Activated CD8-positive, alpha-beta memory T cell treated with anti-CD3 and anti-CD28 coated beads, Interleukin-2, amount 50 U/mL, for 1 hour (primary cell): ENCODE data around the gene GTF2E1.
"Not testable (repeated sequence)": the region's sequence is repeated elsewhere in the genome, so short reads cannot be mapped to it uniquely, and the experiment has no call there.

Experiments used
- DNase-seq: peaks from one replicate; pipeline ENCODE4 v3.0.0-alpha.2; 2020; ENCODE audit errors: extremely low read depth

GTF2E1 gene

GRCh38 chr3:120742198-120742848, at the start of gene GTF2E1, which contains the start of gene RABL3:
GTF2E1 (plus strand) TSS chr3:120742744; CDS start chr3:120750553, 7,809 bp downstream.
RABL3 (minus strand) TSS chr3:120742516; CDS start chr3:120742507, 9 bp downstream.
- peak; percentile 91 for DNase-seq

DNA sequence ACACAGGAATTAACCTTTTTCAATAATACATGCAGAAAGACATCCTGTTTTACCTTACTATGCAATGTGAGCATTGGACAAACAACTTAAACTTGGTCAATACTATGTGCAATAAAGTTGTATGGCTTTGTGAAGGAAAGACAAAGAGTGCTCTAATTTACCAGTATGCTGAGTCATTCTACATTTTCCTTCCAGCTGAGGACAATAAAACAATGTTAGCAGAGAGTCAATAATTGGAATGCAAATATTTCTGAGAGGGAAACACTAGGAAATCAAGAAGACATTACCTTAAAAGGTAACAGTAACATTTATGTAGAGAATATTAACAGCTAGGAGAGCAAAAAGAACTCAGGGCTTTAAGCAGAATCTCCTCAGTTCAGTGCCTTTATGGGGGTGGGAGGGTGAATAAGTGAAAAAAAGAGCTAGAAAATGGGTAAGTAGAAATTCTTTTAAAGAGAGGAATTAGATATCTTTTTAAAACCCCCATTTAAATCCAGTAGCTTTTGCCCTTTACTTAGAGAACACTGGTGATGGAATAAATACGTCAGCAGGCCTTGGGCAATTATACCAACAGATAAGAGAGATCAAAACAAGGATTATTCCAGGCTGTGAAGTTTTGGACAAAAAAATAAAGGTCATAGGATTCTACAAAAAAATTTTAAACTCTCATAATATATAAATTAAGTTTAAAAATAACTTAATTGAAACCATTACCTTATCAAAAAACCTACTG, 48.9 kb upstream of the GTF2E1 start:
- DNase-seq = no peak

DNA sequence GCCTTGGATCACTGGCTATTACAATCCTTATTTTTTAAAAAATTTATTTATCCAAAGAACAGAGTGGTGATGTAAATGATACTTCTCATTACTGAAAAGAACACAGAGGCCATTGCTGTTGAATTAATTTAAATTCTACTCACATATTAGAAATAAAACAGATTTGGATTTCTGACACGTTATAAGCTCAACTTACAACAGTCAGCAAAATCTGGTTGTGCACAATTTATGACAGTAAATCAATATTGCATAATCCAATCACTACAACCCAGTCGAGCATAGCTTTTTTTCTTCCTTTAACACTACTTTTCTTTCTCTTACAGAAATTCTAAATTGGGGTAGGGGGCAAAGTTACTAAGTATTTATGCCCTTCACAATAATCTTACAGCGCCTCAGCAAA, 43.2 kb upstream of the GTF2E1 start:
- no peak for DNase-seq

GRCh38 chr3:120705884-120706582, 36.5 kb upstream of the GTF2E1 start:
- no peak for DNase-seq

- DNase-seq = no peak
Measured at GRCh38 chr3:120706950-120707349, 35.6 kb upstream of the GTF2E1 start.

- DNase-seq = no peak
Measured at GRCh38 chr3:120708408-120708807, 34.1 kb upstream of the GTF2E1 start.

GRCh38 chr3:120710369-120710768, 32.2 kb upstream of the GTF2E1 start:
- no peak for DNase-seq

GRCh38 chr3:120713262-120713661, 29.3 kb upstream of the GTF2E1 start:
- no peak for DNase-seq

- peak; percentile 45 for DNase-seq
Measured at GRCh38 chr3:120719167-120719834, 23.2 kb upstream of the GTF2E1 start.

DNA sequence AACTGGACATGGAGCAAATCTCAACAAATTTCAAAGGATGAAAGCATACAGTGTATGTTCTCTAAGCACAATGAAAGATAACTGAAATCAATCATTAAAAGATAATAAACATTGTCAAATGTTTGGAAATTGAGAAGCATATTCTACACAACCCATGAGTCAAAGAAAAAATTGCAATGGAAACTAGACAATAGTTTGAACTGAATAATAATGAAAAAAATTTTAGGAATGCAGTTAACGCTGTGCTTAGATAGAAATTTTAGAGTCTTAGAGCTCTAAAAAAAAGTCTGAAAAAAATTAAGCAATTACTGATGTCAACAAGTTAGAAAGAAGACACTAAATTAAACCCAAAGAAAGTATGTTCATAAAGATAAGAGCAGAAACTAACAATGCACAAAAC, 15.8 kb upstream of the GTF2E1 start:
- DNase-seq = no peak

- DNase-seq = no peak
Measured at GRCh38 chr3:120730576-120731542, 11.7 kb upstream of the GTF2E1 start.

- not testable (repeated sequence) for DNase-seq
Measured at GRCh38 chr3:120738006-120738405, 4.5 kb upstream of the GTF2E1 start.

GRCh38 chr3:120741320-120741719, 1.2 kb upstream of the GTF2E1 start:
- DNase-seq = no peak

- DNase-seq = no peak
Measured at GRCh38 chr3:120741837-120742197, 727 bp upstream of the GTF2E1 start.

DNA sequence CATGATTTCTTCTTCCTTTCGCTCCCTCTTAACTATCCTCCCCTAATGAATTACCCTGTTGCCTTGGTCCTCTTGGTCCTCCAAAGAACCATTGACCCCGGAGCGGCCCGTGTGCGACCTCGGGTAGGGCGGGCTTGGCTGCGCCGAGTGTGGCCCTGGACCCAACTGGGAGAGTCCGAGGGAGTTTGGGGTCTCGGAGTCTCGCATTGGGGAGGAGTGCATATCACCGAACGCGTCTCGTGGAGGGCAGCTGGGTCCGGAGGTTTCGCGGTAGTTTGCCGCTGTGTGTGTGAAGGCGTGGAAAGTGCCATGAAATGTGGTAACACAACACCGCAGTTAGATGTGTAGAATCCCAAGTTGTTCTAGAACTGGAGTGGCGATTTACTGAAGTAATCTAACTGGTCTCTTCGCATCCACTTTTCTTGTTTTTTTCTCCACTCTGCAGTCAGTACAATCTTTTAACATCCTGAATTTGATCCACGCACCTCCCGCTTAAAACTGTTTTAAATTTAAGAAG, 363 bp downstream of the GTF2E1 start:
- no peak for DNase-seq

DNA sequence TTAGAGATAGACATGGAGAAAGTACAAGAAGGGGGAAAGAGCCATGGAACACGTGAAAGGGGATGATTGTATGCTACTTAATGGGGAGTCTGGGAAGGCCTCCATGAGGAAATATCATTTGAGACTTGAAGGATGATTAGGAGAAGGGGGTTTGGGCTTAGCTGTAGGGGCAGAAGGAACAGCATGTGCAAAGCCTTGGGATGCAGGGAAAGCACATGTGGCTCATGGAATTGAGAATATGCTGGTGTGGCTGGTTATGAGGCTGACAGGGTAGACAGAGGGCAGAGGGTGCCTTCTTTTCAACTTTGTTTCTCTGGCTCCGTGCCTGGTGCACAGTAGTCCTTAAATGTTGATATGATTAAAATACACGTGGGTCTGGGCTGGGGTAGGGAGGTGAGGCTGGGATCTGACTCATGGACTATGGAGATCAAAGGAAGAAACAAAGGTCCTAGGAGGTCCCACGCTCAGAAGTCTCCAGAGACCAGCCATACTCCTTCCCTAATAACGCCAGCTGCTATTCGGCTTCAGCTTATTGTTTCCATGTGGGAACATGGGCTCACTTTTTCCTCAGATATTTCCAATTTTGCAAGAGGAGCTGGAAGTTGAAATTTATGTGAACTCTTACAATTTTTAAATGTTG, 1.1 kb downstream of the GTF2E1 start:
- no peak for DNase-seq

DNA sequence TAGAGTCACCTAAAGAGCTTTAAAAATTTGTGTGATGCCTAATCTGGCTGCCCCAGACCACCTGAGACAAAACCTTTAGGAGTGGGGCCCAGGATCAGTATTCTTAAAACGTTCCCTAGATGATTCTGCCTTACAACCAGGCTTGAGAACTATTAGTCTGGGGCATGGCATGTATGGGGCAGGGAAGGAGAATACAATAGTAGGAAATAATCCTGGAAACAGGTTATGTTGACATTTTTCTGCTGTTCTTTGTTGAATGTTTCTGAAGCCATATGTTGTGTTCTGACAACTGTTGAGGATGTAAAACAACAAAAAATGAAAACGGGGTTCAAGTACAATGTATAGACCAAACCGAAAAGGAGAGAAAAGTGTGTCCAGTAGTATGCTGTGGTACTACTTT, 2.9 kb downstream of the GTF2E1 start:
- DNase-seq = no peak

DNA sequence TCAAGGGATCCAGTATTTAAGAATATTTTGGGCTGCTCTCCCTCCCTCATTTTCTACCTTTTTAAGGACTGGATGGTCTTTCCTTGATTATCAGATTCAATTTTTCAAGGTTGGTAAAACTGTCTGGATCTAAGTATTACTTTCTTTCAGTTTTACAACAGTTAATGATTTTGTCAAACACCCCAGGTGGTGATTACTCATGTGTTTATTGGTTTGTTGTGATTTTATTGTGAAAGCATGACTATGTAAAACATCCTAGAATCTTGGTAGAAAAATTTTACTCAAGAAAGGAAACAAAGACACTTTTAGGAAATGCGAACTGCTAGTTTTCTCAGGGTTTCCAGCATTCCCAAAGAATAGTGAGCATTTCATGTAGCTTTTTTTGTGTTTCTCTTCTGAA, 7.3 kb downstream of the GTF2E1 start:
- DNase-seq = no peak

DNA sequence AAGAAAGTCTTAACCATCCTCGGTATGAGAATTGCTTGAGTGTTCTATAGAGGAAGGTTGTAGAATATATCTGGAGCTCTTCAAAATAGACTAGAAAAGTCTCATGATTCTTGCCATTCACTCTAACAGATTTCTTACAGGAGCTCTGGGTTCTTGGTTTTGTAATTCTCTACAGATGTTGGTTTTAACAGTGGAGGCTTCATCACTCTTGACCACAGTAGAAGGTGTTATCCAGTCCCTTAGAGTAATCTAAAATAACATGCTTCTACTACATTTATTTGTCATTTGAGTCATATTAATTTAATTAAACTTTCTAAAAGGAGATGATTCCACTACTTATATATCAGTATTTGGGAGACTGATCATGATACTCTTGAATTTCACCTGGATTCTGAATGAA, 9.7 kb downstream of the GTF2E1 start:
- DNase-seq = no peak

GRCh38 chr3:120752865-120753264, 10.3 kb downstream of the GTF2E1 start:
- DNase-seq = no peak
